ENCODE results near the gene HNMT. TPM values are rescaled to one million over a fixed set of nuclear protein-coding genes. Genes with fewer than 3 reads are reported as not detected.

HNMT gene
- total and polyA plus RNA-seq, 2 donors (not counting 1 experiment from before 2014, with no cell fraction given) = 0.24 TPM; not detected in 1

DNA sequence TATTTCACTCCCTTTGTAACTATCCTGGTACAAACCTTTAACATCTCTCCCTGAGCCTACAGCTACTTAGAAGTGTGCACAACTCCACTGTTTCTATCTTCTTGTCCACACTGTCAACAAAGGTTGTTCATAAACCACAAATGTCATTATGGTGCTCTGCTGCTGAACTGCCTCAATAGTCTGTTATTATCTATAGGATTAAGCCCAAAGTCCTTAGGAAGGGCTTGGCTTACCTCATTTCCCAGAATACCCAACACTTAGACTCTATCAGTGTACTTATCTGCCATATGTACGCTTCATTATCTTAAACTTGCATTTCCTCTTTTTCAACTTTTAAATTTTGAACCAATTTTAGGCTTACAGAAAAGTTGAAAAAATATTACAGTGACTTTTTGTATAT is 94.2 kb downstream of the HNMT start:
- Histone ChIP-seq H2AFZ (ENCODE audit: insufficient read depth, low read depth, low read length, poor library complexity, severe bottlenecking) (no peak overlapping the region), H3K4me3 (ENCODE audit: control extremely low read depth in 1 of 5, extremely low read depth in 1 of 5, insufficient read depth in 1 of 5, low read depth in 2 of 5, low read length in 4 of 5) (no peak overlapping the region), H3K79me2 (ENCODE audit: control insufficient read depth, insufficient read depth, low read length) (no peaks in the 10 kb centered on the region), H4K20me1 (ENCODE audit: control insufficient read depth, insufficient read depth, low read length, poor library complexity, severe bottlenecking) (no peaks in the 10 kb centered on the region), H3K9me3 (ENCODE audit: control extremely low read depth in 1 of 3, control insufficient read depth in 2 of 3, insufficient read depth in 1 of 3, low read length in 2 of 3) (no peaks in the 10 kb centered on the region), H3K9ac (ENCODE audit: low read length) (no peak overlapping the region), H3K4me2 (replicated peaks; ENCODE audit: low read depth, low read length, poor library complexity, severe bottlenecking) (no peak overlapping the region), H3K27me3 (replicated peaks in 1 of 4; ENCODE audit: control extremely low read depth in 1 of 4, control insufficient read depth in 3 of 4, insufficient read depth in 4 of 4, low read length in 3 of 4) (no peaks in the 10 kb centered on the region), H3K36me3 (replicated peaks in 1 of 2; ENCODE audit: control extremely low read depth in 1 of 2, control insufficient read depth in 1 of 2, extremely low read depth in 1 of 2, insufficient read depth in 2 of 2, low read length in 1 of 2) (no peaks in the 10 kb centered on the region), H3K27ac (ENCODE audit: low read length in 2 of 2) (no peak overlapping the region), H3K4me1 (ENCODE audit: control insufficient read depth in 2 of 2, insufficient read depth in 2 of 2, low read length in 2 of 2) (no peaks in the 10 kb centered on the region)
- intact Hi-C loops (cut with micrococcal nuclease) = no loop called here
- Mint-ChIP-seq H3K27ac (no peak overlapping the region), H3K9me3 (ENCODE audit: insufficient read depth) (no peaks in the 10 kb centered on the region), H3K4me3 (no peak overlapping the region), H3K4me1 (no peaks in the 10 kb centered on the region), H3K27me3 (no peaks in the 10 kb centered on the region)
- no peak for DNase-seq
- no CpG with 5 or more reads among the region's 1 CpG for WGBS (ENCODE audit: insufficient coverage)
- POLR2A ChIA-PET = no interaction called here
- CTCF ChIA-PET = no interaction called here
- no peak for ATAC-seq (ENCODE audit: low read depth)
- TF ChIP-seq EZH2 (IDR thresholded peaks at IDR 0.05; ENCODE audit: borderline replicate concordance, insufficient read depth, low read depth, low read length, poor library complexity, severe bottlenecking) = no peak
- TF ChIP-seq, protein P1, sequence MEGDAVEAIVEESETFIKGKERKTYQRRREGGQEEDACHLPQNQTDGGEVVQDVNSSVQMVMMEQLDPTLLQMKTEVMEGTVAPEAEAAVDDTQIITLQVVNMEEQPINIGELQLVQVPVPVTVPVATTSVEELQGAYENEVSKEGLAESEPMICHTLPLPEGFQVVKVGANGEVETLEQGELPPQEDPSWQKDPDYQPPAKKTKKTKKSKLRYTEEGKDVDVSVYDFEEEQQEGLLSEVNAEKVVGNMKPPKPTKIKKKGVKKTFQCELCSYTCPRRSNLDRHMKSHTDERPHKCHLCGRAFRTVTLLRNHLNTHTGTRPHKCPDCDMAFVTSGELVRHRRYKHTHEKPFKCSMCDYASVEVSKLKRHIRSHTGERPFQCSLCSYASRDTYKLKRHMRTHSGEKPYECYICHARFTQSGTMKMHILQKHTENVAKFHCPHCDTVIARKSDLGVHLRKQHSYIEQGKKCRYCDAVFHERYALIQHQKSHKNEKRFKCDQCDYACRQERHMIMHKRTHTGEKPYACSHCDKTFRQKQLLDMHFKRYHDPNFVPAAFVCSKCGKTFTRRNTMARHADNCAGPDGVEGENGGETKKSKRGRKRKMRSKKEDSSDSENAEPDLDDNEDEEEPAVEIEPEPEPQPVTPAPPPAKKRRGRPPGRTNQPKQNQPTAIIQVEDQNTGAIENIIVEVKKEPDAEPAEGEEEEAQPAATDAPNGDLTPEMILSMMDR (IDR thresholded peaks at IDR 0.05) = no peak

DNA sequence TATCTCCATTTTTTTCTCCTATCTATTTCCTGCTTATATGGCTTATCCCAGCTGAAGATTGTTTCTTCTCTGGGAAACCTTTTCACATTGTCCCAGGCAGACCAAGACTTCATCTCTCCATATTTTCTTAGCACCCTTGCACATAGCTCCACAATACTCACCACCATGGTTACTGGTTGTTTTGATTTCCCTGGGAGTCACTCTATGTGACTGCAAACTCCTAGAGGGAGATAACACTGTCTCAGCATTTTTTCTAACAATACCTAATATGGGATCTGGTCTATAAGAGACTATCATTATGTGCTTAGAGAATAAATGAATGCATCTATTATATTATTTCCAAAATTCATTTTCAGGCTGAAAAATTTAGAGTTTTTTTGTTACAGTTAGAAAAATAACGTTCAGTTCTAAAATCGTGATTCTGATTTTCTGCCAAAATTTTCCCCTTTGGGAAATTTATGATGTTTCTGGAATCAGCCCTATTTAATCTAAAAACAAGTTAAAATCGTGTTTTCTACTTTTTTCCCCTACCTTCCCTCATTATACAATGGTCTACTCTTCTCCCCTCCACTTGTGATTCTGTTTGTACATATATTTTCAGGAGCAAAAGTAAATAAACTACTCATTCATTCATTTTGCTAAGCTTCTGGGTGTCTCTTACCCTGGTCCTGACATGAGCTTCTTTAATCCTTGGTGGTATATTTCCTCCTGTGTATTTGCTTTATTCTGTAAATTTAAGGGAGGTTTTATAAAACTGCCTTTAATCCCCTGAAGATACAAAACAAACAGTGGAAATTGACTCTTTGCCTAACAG is 95.4 kb downstream of the HNMT start:
- intact Hi-C loops (cut with micrococcal nuclease) = no loop called here
- H3K9me3 ChIP-seq (ENCODE audit: control extremely low read depth in 1 of 3, control insufficient read depth in 2 of 3, insufficient read depth in 1 of 3, low read length in 2 of 3) = no peaks in the 10 kb centered on the region
- ChIA-PET CTCF (no interaction called here), POLR2A (no interaction called here)
- H3K36me3 ChIP-seq (replicated peaks in 1 of 2; ENCODE audit: control extremely low read depth in 1 of 2, control insufficient read depth in 1 of 2, extremely low read depth in 1 of 2, insufficient read depth in 2 of 2, low read length in 1 of 2) = no peaks in the 10 kb centered on the region
- no peaks in the 10 kb centered on the region for H3K9me3 Mint-ChIP-seq (ENCODE audit: insufficient read depth)
- no peaks in the 10 kb centered on the region for H3K27me3 Mint-ChIP-seq
- no peak overlapping the region for H2AFZ ChIP-seq (ENCODE audit: insufficient read depth, low read depth, low read length, poor library complexity, severe bottlenecking)
- WGBS (ENCODE audit: insufficient coverage) = no CpG with 5 or more reads among the region's 3 CpGs
- no peak for TF ChIP-seq EZH2 (IDR thresholded peaks at IDR 0.05; ENCODE audit: borderline replicate concordance, insufficient read depth, low read depth, low read length, poor library complexity, severe bottlenecking)
- TF ChIP-seq, protein P1 (IDR thresholded peaks at IDR 0.05) = no peak
- ATAC-seq (ENCODE audit: low read depth) (no peak), DNase-seq (no peak)
- no peak overlapping the region for H3K4me3 ChIP-seq (ENCODE audit: control extremely low read depth in 1 of 5, extremely low read depth in 1 of 5, insufficient read depth in 1 of 5, low read depth in 2 of 5, low read length in 4 of 5)
- H3K27me3 ChIP-seq (replicated peaks in 1 of 4; ENCODE audit: control extremely low read depth in 1 of 4, control insufficient read depth in 3 of 4, insufficient read depth in 4 of 4, low read length in 3 of 4) = no peaks in the 10 kb centered on the region
- H3K9ac ChIP-seq (ENCODE audit: low read length) = no peak overlapping the region
- H3K79me2 ChIP-seq (ENCODE audit: control insufficient read depth, insufficient read depth, low read length) = no peaks in the 10 kb centered on the region
- no peak overlapping the region for H3K4me3 Mint-ChIP-seq
- no peak overlapping the region for H3K4me2 ChIP-seq (replicated peaks; ENCODE audit: low read depth, low read length, poor library complexity, severe bottlenecking)
- H3K27ac Mint-ChIP-seq = no peak overlapping the region
- no peaks in the 10 kb centered on the region for H3K4me1 Mint-ChIP-seq
- H4K20me1 ChIP-seq (ENCODE audit: control insufficient read depth, insufficient read depth, low read length, poor library complexity, severe bottlenecking) = no peaks in the 10 kb centered on the region
- no peaks in the 10 kb centered on the region for H3K4me1 ChIP-seq (ENCODE audit: control insufficient read depth in 2 of 2, insufficient read depth in 2 of 2, low read length in 2 of 2)
- H3K27ac ChIP-seq (ENCODE audit: low read length in 2 of 2) = no peak overlapping the region

Measured in B cell (primary cell).